Kidney epithelial cell (primary cell): ENCODE data around the gene FBXW9. TPM values are rescaled to one million over a fixed set of nuclear protein-coding genes. Genes with fewer than 3 reads are reported as not detected.

Source experiments
- DNase-seq: peaks from one replicate; pipeline ENCODE4 v3.0.0-alpha.2; 2010; ENCODE audit warnings: low read depth
- H3K27me3 ChIP-seq: 2 replicates; pipeline ENCODE4 v1.6.0; 2011; ENCODE audit warnings: low read length; ENCODE audit not compliant: control insufficient read depth, insufficient read depth
- H3K36me3 ChIP-seq: 2 replicates; pipeline ENCODE4 v1.5.1; 2011; ENCODE audit warnings: low read length; ENCODE audit not compliant: control insufficient read depth, insufficient read depth
- H3K4me3 ChIP-seq: 2 replicates; pipeline ENCODE4 v1.5.1; 2011; ENCODE audit warnings: low read depth, mild to moderate bottlenecking, control low read depth, low read length
- total RNA-seq: library from RNA; depleted of rRNA; stranded (reverse); fragments of >200 nt; gene quantifications from 2 replicates; pipeline ENCODE4 v1.2.3, GENCODE V29; 2015
- TF ChIP-seq, protein P1 (sequence below): IDR thresholded peaks from 2 replicates; pipeline ENCODE4 v1.5.1; 2011; ENCODE audit warnings: mild to moderate bottlenecking, moderate library complexity, low read length, control low read depth, inconsistent platforms; ENCODE audit not compliant: insufficient read depth, poor library complexity, severe bottlenecking

FBXW9 gene
- total RNA-seq, 1 donor from 2014 or later: 19.0 TPM

DNA sequence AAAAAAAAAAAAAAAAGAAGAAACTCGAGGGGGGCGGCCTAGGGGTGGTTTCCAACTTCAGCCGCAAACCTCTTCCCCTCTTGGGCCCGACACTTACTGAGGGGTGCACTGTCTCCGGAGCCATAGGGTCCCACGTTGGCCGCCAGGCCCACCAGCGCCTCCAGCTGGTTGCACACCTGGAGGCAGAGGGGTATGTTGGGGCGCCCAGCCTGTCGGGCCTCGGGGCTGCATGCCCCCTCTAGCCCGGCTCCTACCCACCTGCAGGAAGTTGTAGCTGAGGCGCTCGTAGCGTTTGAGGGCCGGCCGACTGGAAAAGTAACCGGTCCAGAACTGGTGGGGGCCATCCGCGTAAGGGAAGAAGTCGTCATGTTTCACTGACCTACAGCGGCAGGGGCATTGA, 38.5 kb downstream of the FBXW9 start:
- Histone ChIP-seq H3K27me3 (no peaks in the 10 kb centered on the region), H3K4me3 (no peak overlapping the region), H3K36me3 (no peaks in the 10 kb centered on the region)
- no peak for DNase-seq
- TF ChIP-seq, protein P1, sequence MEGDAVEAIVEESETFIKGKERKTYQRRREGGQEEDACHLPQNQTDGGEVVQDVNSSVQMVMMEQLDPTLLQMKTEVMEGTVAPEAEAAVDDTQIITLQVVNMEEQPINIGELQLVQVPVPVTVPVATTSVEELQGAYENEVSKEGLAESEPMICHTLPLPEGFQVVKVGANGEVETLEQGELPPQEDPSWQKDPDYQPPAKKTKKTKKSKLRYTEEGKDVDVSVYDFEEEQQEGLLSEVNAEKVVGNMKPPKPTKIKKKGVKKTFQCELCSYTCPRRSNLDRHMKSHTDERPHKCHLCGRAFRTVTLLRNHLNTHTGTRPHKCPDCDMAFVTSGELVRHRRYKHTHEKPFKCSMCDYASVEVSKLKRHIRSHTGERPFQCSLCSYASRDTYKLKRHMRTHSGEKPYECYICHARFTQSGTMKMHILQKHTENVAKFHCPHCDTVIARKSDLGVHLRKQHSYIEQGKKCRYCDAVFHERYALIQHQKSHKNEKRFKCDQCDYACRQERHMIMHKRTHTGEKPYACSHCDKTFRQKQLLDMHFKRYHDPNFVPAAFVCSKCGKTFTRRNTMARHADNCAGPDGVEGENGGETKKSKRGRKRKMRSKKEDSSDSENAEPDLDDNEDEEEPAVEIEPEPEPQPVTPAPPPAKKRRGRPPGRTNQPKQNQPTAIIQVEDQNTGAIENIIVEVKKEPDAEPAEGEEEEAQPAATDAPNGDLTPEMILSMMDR: no peak

DNA sequence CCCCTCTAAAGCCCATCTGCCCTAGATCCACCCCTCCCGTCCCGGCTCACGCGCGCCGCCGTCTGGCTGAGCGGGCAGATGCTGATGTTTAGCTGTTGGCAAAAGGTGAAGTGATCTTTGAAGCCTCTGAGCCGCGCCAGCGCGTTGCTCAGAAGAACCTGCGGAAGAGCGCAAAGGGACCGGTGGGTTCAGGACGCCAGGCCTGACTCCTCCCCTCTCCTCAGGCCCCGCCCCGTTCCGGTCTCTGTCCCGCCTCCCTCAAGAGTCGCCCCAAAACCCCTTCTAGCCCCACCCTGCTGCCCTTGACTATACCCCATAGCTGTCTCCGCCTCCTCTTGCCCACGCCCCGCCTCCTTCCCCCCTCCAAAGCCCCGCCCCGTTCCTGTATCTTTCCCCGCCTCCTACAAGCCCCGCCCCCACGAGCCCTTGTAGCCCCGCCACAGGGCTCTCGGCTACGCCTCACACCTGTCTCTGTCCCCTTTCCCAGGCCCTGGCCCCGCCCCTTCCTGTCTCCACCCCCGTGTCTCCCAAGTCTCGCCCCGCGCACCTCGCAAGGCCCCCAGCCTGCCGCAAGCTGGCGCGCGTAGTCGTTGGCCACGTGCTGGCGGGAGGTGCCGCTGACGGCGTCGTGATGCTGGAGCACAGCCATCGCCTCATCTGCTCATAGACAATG, 39.4 kb downstream of the FBXW9 start:
- Histone ChIP-seq H3K4me3 (no peak overlapping the region), H3K36me3 (no peaks in the 10 kb centered on the region), H3K27me3 (no peaks in the 10 kb centered on the region)
- DNase-seq: no peak
- TF ChIP-seq, protein P1: no peak

DNA sequence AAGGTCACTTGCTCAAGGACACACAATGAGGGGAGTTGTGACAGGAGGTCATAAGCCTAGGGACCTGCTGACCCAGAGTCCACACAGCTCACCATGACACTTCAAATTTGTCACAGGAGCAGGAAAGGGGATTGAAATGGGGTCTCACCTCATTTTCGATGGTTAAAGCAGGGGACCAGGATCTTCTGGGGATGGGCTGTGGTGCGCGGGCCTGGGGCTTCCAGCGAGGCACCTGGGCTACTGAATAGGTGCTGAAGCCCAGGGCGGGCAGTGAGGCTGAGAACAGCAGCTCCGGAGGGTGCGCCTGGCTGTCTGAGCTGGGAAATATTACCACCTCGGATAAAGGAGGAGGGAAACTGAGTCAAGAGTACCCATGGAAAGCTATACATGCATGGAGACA, 40.9 kb downstream of the FBXW9 start:
- H3K36me3 ChIP-seq: no peaks in the 10 kb centered on the region
- no peaks in the 10 kb centered on the region for H3K27me3 ChIP-seq
- TF ChIP-seq, protein P1: no peak
- DNase-seq: no peak
- H3K4me3 ChIP-seq: no peak overlapping the region

DNA sequence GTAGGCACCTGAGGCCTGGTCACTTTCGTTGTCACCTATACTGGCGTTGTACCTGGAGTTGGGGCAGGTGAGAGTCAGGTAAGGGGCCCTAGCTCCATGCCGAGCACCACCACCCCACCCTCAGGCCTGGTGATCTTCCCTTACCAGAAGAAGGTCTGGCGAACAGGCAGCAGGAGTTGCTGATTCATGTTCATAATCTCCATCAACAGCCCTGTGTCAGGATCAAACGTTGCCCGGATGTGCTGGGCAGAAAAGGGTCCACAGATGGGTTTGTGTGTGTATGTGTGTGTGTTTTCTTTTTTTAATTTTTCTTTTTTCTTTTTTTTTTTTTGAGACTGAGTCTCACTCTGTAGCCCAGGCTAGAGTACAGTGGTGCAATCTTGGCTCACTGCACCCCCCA, 44.2 kb downstream of the FBXW9 start:
- Histone ChIP-seq H3K27me3 (no peaks in the 10 kb centered on the region), H3K4me3 (no peak overlapping the region), H3K36me3 (no peaks in the 10 kb centered on the region)
- TF ChIP-seq, protein P1: no peak
- no peak for DNase-seq

DNA sequence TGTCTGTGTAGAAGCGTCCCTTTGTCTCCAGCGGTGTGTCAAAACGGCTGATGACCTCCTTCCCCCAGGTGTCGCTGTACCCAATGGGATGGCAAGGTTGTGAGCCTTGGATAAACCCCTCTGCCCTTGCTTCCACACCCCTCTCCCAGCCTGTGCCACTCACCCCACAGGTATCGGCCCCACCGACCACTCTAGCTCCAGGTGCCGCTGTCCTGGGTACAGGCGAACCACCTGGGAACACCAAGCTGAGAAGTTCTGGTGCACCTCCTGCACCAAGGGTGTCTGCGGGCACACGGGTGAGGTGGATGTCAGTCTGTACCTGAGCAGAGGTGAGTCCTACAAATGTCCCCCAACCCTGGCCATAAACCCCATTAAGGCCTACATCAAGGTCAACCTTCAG, 46.5 kb downstream of the FBXW9 start:
- DNase-seq: no peak
- Histone ChIP-seq H3K36me3 (no peaks in the 10 kb centered on the region), H3K27me3 (no peaks in the 10 kb centered on the region), H3K4me3 (no peak overlapping the region)
- TF ChIP-seq, protein P1: no peak

DNA sequence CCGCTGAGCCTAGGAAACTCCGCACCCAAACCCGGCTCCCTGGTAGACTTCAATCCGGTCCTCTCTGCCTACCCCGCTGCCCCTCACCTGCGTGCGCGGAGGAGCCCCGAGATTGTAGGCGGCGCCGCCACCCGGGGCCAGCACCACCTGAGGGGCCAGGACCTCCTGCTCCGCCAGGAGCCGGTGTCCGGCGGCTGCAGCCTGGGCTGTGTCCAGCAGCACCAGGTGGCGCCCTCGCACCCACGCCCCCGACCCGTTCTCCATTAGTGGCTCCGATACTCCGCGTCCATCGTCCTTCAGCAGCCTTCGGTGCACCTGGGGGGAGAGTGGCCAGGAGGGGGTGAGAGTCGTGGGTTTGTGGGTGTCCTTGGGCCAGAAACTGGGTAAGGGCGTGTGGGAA, 48.3 kb downstream of the FBXW9 start:
- Histone ChIP-seq H3K4me3 (peak overlapping the region; percentile 22), H3K27me3 (no peaks in the 10 kb centered on the region)
- TF ChIP-seq, protein P1: peak; percentile 44

More for the DNA sequence above, 48.3 kb downstream of the FBXW9 start:
- no peak for DNase-seq
- no peaks in the 10 kb centered on the region for H3K36me3 ChIP-seq
